Measurements from ENCODE around the gene TRIO.

GRCh38 chr5:14286007-14286406, 142.9 kb downstream of the TRIO start:
- TF ChIP-seq, protein P1, sequence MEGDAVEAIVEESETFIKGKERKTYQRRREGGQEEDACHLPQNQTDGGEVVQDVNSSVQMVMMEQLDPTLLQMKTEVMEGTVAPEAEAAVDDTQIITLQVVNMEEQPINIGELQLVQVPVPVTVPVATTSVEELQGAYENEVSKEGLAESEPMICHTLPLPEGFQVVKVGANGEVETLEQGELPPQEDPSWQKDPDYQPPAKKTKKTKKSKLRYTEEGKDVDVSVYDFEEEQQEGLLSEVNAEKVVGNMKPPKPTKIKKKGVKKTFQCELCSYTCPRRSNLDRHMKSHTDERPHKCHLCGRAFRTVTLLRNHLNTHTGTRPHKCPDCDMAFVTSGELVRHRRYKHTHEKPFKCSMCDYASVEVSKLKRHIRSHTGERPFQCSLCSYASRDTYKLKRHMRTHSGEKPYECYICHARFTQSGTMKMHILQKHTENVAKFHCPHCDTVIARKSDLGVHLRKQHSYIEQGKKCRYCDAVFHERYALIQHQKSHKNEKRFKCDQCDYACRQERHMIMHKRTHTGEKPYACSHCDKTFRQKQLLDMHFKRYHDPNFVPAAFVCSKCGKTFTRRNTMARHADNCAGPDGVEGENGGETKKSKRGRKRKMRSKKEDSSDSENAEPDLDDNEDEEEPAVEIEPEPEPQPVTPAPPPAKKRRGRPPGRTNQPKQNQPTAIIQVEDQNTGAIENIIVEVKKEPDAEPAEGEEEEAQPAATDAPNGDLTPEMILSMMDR (conservative IDR thresholded peaks at IDR 0.05; ENCODE audit: low read depth, low read length) = no peak
- no peak for TF ChIP-seq EZH2 (IDR thresholded peaks at IDR 0.05; ENCODE audit: borderline replicate concordance, low read depth, low read length, poor library complexity, severe bottlenecking)

Measured in A673 (cell line).